ENCODE results near the gene GSC2. TPM values are rescaled to one million over a fixed set of nuclear protein-coding genes. Genes with fewer than 3 reads are reported as not detected.

Gene GSC2
- total RNA-seq, 6 experiments from 2014 or later = not detected

DNA sequence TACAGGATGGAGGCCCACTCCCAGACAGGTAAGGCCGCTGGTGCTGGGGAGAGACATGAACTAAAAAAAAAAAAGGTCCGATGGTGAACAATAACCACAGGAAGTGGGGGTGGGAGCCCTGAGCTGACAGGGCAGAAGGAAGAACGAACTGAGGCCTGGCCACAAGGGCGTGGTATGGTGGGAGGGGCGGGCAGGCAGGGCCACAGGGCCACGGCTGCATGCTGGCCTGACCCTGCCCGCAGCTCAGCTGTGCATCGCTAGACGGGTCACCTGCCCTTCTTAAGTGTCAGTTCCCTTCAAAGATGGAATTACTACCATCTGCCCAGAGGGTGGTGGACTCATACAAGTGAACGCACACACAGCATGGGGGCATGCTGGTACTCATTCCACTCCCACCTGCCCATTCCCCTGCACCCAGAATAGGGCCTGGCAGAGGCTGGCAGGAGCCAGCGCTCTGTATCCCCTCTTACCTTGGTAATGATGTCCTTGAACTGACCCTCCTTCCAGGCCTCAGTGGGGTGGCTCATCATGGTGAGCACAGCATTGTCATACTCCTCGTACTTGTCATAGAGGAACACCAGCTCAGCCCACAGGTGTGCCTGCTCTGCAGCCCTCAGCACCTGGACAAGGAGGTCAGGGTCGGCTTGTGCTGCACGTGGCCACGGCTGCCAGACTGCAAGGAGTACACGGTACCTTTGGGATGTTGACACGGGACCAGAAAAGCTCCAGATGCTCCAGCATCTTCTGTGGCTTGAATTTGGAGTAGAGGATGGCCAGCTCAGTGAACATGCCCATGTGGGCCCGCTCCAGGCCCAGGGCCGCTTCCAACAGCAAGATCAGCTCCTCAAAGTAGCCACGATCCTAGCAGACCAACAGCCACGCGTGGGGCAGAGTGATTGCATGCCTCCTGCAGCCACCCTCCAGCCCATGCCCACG, 46.0 kb upstream of the GSC2 start:
- H3K4me1 Mint-ChIP-seq (ENCODE audit: low read depth) = no peaks in the 10 kb centered on the region
- no peak overlapping the region for H3K27ac Mint-ChIP-seq
- TF ChIP-seq, protein P1, sequence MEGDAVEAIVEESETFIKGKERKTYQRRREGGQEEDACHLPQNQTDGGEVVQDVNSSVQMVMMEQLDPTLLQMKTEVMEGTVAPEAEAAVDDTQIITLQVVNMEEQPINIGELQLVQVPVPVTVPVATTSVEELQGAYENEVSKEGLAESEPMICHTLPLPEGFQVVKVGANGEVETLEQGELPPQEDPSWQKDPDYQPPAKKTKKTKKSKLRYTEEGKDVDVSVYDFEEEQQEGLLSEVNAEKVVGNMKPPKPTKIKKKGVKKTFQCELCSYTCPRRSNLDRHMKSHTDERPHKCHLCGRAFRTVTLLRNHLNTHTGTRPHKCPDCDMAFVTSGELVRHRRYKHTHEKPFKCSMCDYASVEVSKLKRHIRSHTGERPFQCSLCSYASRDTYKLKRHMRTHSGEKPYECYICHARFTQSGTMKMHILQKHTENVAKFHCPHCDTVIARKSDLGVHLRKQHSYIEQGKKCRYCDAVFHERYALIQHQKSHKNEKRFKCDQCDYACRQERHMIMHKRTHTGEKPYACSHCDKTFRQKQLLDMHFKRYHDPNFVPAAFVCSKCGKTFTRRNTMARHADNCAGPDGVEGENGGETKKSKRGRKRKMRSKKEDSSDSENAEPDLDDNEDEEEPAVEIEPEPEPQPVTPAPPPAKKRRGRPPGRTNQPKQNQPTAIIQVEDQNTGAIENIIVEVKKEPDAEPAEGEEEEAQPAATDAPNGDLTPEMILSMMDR (IDR thresholded peaks at IDR 0.05) = no peak
- no peaks in the 10 kb centered on the region for H3K9me3 Mint-ChIP-seq
- DNase-seq = no peak
- peaks cover 5% of the 10 kb centered on the region for H3K36me3 Mint-ChIP-seq (ENCODE audit: low read depth)
- H3K4me3 Mint-ChIP-seq = no peak overlapping the region
- H3K27me3 Mint-ChIP-seq (ENCODE audit: insufficient read depth) = peaks cover 3% of the 10 kb centered on the region

DNA sequence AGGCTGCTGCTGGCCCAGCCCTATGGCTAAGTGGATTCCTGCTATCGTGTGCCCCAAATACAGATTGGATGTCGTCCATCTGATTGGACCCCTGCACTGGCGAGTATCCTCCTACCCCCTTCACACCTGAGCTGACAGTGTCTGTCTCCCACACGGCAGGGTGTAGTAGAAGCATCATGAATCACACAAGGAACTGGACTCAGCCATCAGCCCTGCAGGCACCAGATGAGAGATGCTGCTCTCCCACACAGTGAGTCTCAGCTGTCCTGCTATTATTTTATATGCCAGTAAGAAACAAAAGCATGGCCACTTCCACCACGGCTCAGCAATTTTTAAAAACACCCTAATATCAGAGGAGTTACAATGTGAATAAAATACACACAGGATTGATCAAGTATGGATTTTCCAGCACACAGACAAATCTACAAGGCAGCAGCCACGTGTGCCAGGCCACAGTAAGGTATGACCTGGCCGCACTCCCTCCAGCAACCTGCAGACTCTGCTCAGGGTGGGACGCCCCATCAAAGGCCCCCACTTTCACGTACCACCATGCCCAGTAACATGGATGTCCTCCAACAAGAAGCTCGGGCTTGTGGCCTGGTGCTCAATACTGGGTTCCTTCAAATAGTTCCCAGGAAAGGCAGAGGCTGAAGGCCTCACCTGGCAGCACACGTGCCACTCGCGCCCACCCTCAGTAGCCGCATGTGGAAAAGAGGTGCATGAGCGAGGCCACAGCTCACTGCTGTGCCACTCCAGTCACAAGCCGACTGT, 44.9 kb upstream of the GSC2 start:
- TF ChIP-seq, protein P1 (IDR thresholded peaks at IDR 0.05) = no peak
- no peaks in the 10 kb centered on the region for H3K4me1 Mint-ChIP-seq (ENCODE audit: low read depth)
- no peaks in the 10 kb centered on the region for H3K9me3 Mint-ChIP-seq
- peaks cover 5% of the 10 kb centered on the region for H3K36me3 Mint-ChIP-seq (ENCODE audit: low read depth)
- no peak overlapping the region for H3K27ac Mint-ChIP-seq
- peaks cover 4% of the 10 kb centered on the region for H3K27me3 Mint-ChIP-seq (ENCODE audit: insufficient read depth)
- DNase-seq = no peak
- no peak overlapping the region for H3K4me3 Mint-ChIP-seq

DNA sequence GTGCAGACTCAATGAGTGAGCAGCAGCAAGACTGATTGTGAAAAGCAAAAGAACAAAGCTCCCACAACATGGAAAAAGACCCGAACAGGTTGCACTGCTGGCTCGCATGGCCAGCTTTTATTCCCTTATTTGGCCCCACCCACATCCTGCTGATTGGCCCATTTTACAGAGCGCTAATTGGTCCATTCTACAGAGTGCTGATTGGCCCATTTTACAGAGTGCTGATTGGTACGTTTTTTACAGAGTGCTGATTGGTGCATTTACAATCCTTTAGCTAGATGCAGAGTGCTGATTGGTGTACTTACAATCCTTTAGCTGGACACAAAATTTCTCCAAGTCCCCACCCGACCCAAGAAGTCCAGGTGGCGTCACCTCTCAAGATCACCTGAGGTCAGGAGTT, 43.8 kb upstream of the GSC2 start:
- Mint-ChIP-seq H3K27ac (no peak overlapping the region), H3K27me3 (ENCODE audit: insufficient read depth) (peaks cover 8% of the 10 kb centered on the region), H3K4me1 (ENCODE audit: low read depth) (no peaks in the 10 kb centered on the region), H3K4me3 (no peak overlapping the region), H3K9me3 (no peaks in the 10 kb centered on the region), H3K36me3 (ENCODE audit: low read depth) (peaks cover 5% of the 10 kb centered on the region)
- TF ChIP-seq, protein P1 (IDR thresholded peaks at IDR 0.05) = no peak
- no peak for DNase-seq

- H3K36me3 Mint-ChIP-seq (ENCODE audit: low read depth) = no peaks in the 10 kb centered on the region
- H3K27ac Mint-ChIP-seq = no peak overlapping the region
- no peak overlapping the region for H3K4me3 Mint-ChIP-seq
- no peak for DNase-seq
- H3K27me3 Mint-ChIP-seq (ENCODE audit: insufficient read depth) = peaks cover 7% of the 10 kb centered on the region
- TF ChIP-seq, protein P1 (IDR thresholded peaks at IDR 0.05) = no peak
- H3K4me1 Mint-ChIP-seq (ENCODE audit: low read depth) = peaks cover 9% of the 10 kb centered on the region
- no peaks in the 10 kb centered on the region for H3K9me3 Mint-ChIP-seq
Measured at GRCh38 chr22:19187716-19188563, 37.8 kb upstream of the GSC2 start.

All from HFFc6 (cell line).